Thoracic aorta (tissue), 2 donors: ENCODE results near the gene GPR37L1. TPM values are rescaled to one million over a fixed set of nuclear protein-coding genes. Genes with fewer than 3 reads are reported as not detected.

Experiments used
- ATAC-seq: fragments of 150-250 bp; one replicate; pipeline ENCODE4 v1.8.0; 2017; ENCODE audit warnings: low read depth; ENCODE audit not compliant: insufficient number of reproducible peaks, low FRiP score
- DNase-seq: peaks from one replicate; pipeline ENCODE4 v3.0.0-alpha.2; 2020; ENCODE audit warnings: low spot score
- H3K27ac ChIP-seq, 2 donors: fragments of 200-600 bp; sonication (generic); 1 replicate in 1 of 2; 2 replicates in 1 of 2; pipeline ENCODE4 v1.5.1; 2016; ENCODE audit warnings: mild to moderate bottlenecking in 2 of 2, moderate library complexity in 2 of 2
- H3K27me3 ChIP-seq: fragments of 200-600 bp; sonication (generic); replicated peaks from 2 replicates; pipeline ENCODE4 v1.6.0; 2016; ENCODE audit warnings: mild to moderate bottlenecking; ENCODE audit not compliant: insufficient read depth
- H3K36me3 ChIP-seq: fragments of 200-600 bp; sonication (generic); one replicate; pipeline ENCODE4 v1.5.1; 2016
- H3K4me1 ChIP-seq, 2 donors: fragments of 200-600 bp; sonication (generic); 1 replicate in 1 of 2; 2 replicates in 1 of 2; pipeline versions ENCODE4 v1.5.1 to v1.6.0; 2016; ENCODE audit warnings: low read depth in 2 of 2, mild to moderate bottlenecking in 1 of 2; ENCODE audit not compliant: control insufficient read depth in 1 of 2
- H3K4me3 ChIP-seq: fragments of 200-600 bp; sonication (generic); 2 replicates; pipeline ENCODE4 v1.5.1; 2016; ENCODE audit warnings: mild to moderate bottlenecking
- H3K9me3 ChIP-seq: fragments of 200-600 bp; sonication (generic); 2 replicates; pipeline ENCODE4 v1.5.1; 2016
- total RNA-seq, 2 donors: library from RNA; depleted of rRNA; stranded (reverse); fragments of >200 nt; gene quantifications; one replicate each; pipeline versions ENCODE4 v1.1.0 to v1.2.3, GENCODE V29; 2016
- TF ChIP-seq, protein P1 (sequence below): fragments of 200-600 bp; sonication (generic); IDR thresholded peaks from one replicate; pipeline ENCODE4 v1.5.1; 2019; ENCODE audit warnings: antibody characterized with exemption

The GPR37L1 gene
- total RNA-seq, 2 donors from 2014 or later = not detected

DNA sequence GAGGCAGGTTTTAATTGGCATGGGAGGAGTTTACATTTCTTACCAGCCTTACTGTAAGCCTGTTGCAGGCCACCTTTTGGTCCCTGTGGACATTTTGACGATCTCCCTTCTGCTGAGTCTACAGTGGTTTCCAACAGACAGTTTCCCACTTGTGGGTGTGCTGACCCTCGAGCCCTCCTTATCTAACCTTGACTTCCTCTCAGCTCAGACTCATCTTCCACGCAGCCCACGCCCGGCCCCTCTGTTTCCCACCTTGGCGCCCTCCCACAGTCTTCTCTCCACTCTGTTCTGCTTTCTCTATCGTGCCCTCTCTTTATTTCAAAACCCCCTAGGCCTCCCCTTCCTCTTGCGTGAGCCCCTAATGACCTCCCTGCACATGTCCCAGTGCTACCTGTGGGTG, 27.9 kb downstream of the GPR37L1 start:
- Histone ChIP-seq H3K27ac (no peak overlapping the region), H3K4me3 (no peak overlapping the region), H3K27me3 (no peaks in the 10 kb centered on the region), H3K36me3 (no peaks in the 10 kb centered on the region), H3K4me1 (peaks cover 3 to 10% of the 10 kb centered on the region in 2 donors), H3K9me3 (no peaks in the 10 kb centered on the region)
- TF ChIP-seq, protein P1, sequence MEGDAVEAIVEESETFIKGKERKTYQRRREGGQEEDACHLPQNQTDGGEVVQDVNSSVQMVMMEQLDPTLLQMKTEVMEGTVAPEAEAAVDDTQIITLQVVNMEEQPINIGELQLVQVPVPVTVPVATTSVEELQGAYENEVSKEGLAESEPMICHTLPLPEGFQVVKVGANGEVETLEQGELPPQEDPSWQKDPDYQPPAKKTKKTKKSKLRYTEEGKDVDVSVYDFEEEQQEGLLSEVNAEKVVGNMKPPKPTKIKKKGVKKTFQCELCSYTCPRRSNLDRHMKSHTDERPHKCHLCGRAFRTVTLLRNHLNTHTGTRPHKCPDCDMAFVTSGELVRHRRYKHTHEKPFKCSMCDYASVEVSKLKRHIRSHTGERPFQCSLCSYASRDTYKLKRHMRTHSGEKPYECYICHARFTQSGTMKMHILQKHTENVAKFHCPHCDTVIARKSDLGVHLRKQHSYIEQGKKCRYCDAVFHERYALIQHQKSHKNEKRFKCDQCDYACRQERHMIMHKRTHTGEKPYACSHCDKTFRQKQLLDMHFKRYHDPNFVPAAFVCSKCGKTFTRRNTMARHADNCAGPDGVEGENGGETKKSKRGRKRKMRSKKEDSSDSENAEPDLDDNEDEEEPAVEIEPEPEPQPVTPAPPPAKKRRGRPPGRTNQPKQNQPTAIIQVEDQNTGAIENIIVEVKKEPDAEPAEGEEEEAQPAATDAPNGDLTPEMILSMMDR = no peak
- DNase-seq (no peak), ATAC-seq (no peak)

DNA sequence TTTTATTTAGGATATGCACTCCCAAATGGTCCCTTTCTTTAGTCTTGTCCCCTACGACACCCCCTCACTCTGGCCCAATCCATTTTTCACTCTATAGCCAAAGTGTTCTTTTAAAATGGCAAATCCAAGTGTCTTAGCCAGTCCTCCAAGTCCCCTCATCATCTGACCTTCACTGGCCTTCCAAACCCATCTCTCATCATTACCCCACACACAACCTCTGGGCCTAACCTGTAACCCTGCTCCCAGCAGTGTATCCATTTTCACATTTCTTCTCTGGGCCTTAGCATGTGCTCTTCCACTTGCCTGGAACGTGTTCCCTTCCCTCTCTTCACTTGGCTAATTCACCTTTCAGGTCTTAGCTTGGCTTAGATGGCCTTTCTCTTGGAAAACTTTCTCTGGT, 28.3 kb downstream of the GPR37L1 start:
- Histone ChIP-seq H3K27ac (no peak overlapping the region), H3K9me3 (no peaks in the 10 kb centered on the region), H3K4me1 (peaks cover 3 to 7% of the 10 kb centered on the region in 2 donors), H3K27me3 (no peaks in the 10 kb centered on the region), H3K36me3 (no peaks in the 10 kb centered on the region), H3K4me3 (no peak overlapping the region)
- no peak for DNase-seq
- TF ChIP-seq, protein P1 = no peak
- ATAC-seq = no peak

DNA sequence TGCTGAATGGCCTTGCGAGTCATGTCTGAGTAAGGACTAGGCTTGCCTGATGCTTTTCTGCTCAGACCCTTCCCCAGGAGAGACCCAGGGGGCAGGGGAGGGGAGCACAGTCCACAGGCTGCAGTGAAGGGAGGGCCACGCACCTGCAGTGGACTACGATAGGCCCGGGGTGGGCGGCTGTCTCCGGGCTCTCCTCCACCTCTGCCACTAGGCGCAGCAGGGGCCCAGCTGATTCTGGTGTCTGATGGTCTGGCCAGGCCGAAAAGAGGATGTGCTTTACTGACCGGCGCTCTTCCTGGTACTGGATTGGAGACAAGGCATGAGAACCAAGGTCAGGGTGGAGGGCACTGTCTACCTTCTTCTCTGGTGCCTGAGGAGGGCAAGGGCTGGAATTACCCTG, 29.7 kb downstream of the GPR37L1 start:
- no peaks in the 10 kb centered on the region for H3K27me3 ChIP-seq
- no peak overlapping the region for H3K27ac ChIP-seq

DNA sequence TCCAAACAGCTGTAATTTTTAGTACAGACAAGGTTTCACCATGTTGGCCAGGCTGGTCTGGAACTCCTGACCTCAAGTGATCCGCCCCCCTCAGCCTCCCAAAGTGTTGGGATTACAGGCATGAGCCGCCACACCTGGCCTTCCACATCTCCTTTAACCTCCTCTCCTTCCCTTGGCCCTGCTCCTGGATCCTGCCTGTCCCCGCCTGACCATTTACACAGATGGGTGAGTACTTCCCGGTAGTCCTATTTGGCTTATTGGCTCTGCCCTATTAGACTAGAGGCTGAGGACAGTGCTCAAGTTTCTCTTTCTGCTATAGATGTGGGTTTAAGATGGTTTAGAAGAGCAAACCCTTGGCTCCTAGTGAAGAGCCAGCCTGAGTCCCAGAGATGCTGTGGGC, 30.6 kb downstream of the GPR37L1 start:
- no peak overlapping the region for H3K4me3 ChIP-seq
- TF ChIP-seq, protein P1 = no peak
- DNase-seq (no peak), ATAC-seq (no peak)
- no peaks in the 10 kb centered on the region for H3K27me3 ChIP-seq
- no peak overlapping the region for H3K27ac ChIP-seq
- no peaks in the 10 kb centered on the region for H3K36me3 ChIP-seq
- peaks cover 3 to 7% of the 10 kb centered on the region in 2 donors for H3K4me1 ChIP-seq
- H3K9me3 ChIP-seq = no peaks in the 10 kb centered on the region

More for the DNA sequence above, 29.7 kb downstream of the GPR37L1 start:
- no peak for DNase-seq
- H3K4me1 ChIP-seq = peaks cover 3 to 7% of the 10 kb centered on the region in 2 donors
- no peak overlapping the region for H3K4me3 ChIP-seq
- no peaks in the 10 kb centered on the region for H3K9me3 ChIP-seq
- ATAC-seq = no peak
- TF ChIP-seq, protein P1 = no peak
- no peaks in the 10 kb centered on the region for H3K36me3 ChIP-seq

DNA sequence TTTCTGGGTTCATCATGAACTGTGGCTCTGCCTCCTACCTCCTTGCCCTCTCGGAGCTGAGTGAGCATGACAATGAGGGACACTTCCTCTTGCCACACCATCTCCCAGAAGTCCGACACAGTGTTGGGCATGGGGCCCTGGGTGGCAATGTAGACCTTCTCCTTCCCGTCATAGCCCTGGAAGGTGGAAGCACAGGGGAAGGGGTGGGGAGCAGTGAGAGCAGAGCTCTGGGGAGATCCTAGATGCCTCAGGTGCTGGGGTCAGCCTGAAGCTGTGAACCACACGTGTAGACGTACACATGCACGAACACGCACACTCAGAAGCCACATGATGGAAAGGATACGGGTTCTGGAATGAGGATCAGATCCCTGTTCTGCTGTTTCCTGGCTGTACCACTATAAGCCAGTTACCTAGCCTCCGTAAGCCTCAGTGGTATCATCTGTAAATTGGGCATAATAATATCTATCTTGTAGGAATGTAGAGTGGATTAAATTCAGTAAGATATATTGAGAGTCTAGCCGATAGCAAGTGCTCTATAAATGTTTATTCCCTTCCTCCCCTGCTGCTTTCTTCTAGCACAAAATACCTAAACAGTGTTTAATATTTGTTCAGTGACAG, 31.5 kb downstream of the GPR37L1 start:
- no peak for DNase-seq
- Histone ChIP-seq H3K27ac (no peak overlapping the region), H3K27me3 (no peaks in the 10 kb centered on the region), H3K36me3 (no peaks in the 10 kb centered on the region), H3K9me3 (no peaks in the 10 kb centered on the region), H3K4me3 (no peak overlapping the region), H3K4me1 (peaks cover 3 to 7% of the 10 kb centered on the region in 2 donors)
- ATAC-seq = no peak
- TF ChIP-seq, protein P1 = no peak
